Frontal cortex (tissue), 4 donors: Measurements from ENCODE around the gene ZWILCH. TPM values are rescaled to one million over a fixed set of nuclear protein-coding genes. Genes with fewer than 3 reads are reported as not detected.

Experiments used
- DNase-seq, 2 donors: peaks; one replicate each; pipeline ENCODE4 v3.0.0; 2012; ENCODE audit warnings: low spot score in 2 of 2
- FAIRE-seq: peaks from 2 replicates; lab custom pipeline; 2012; peaks lifted over from hg19 to GRCh38; lab: Jason Lieb, UNC
- small RNA-seq: library from RNA; depleted of rRNA; stranded (forward); fragments of <200 nt; gene quantifications from one replicate; pipeline ENCODE3, GENCODE V24; 2014
- total RNA-seq: library from RNA; depleted of rRNA; stranded (reverse); fragments of >200 nt; gene quantifications from one replicate; pipeline ENCODE4 v1.2.3, GENCODE V29; 2014
- donor health status: control.
- donor health status: control.
- donor health status: control.

Gene ZWILCH
- total RNA-seq, 1 donor from 2014 or later, result 43.6 TPM

- DNase-seq (no peak), FAIRE-seq (no peak)
Observed at GRCh38 chr15:66595931-66596545, 90.9 kb downstream of the ZWILCH start.

GRCh38 chr15:66598095-66598815 is 93.1 kb downstream of the ZWILCH start:
- DNase-seq (no peak), FAIRE-seq (no peak)

Small RNA genes within 50 kb of the gene (small RNA-seq; reads per million reads assigned to genes)
- gene MIR4512, result not detected
- not detected for gene RF01159
- gene SNORD16, result not detected
- gene SNORD18A, result not detected
- not detected for gene SNORD18B
- not detected for gene SNORD18C

Other genes with a start within 250 kb of the ZWILCH start
- gene DIS3L, start 211.8 kb upstream of the ZWILCH start, total RNA-seq, result 43.2 TPM
- 20.8 TPM for gene TIPIN, start 148.6 kb upstream of the ZWILCH start, total RNA-seq
- gene MAP2K1, start 118.4 kb upstream of the ZWILCH start, total RNA-seq, result 31.0 TPM
- gene SNAPC5, start 7.6 kb upstream of the ZWILCH start, total RNA-seq, result 9.4 TPM
- gene RPL4, start 471 bp upstream of the ZWILCH start, total RNA-seq, result 1,621 TPM
- gene LCTL, start 60.7 kb downstream of the ZWILCH start, total RNA-seq, result 0.41 TPM
- gene SMAD6, start 196.9 kb downstream of the ZWILCH start, total RNA-seq, result 2.4 TPM